Dendritic cell treated with granulocyte-macrophage colony-stimulating factor and Interleukin-4, amounts not matched to agents 40 ng/mL and 50 ng/mL, for 4 days (primary cell): ENCODE data around the gene ATP9B.
"Not testable (repeated sequence)": the region's sequence is repeated elsewhere in the genome, so short reads cannot be mapped to it uniquely, and the experiment has no call there.

Experiments used
- H3K27ac Mint-ChIP-seq: one replicate; pipeline ENCODE4 v1.8.0; 2022; ENCODE audit warnings: mild to moderate bottlenecking, mixed read lengths
- H3K27me3 Mint-ChIP-seq: one replicate; pipeline ENCODE4 v1.8.0; 2022; ENCODE audit warnings: mild to moderate bottlenecking, mixed read lengths
- H3K36me3 Mint-ChIP-seq: one replicate; pipeline ENCODE4 v1.8.0; 2022; ENCODE audit warnings: low read depth, mixed read lengths
- H3K4me1 Mint-ChIP-seq: one replicate; pipeline ENCODE4 v1.8.0; 2022; ENCODE audit warnings: low read depth, mixed read lengths
- H3K4me3 Mint-ChIP-seq: one replicate; pipeline ENCODE4 v1.8.0; 2022; ENCODE audit warnings: mild to moderate bottlenecking, moderate library complexity, mixed read lengths
- H3K9me3 Mint-ChIP-seq: one replicate; pipeline ENCODE4 v1.8.0; 2022; ENCODE audit warnings: mixed read lengths
- intact Hi-C: fragments of 100-400 bp; cut with micrococcal nuclease; formaldehyde crosslinking; loops from one replicate; pipeline ENCODE4 v1.15.0; 2022

Gene ATP9B

GRCh38 chr18:79365701-79366100 lies 296.5 kb downstream of the ATP9B start:
- no peak overlapping the region for H3K4me3 Mint-ChIP-seq
- peaks cover 84% of the 10 kb centered on the region for H3K36me3 Mint-ChIP-seq
- H3K4me1 Mint-ChIP-seq: peaks cover 6% of the 10 kb centered on the region
- H3K9me3 Mint-ChIP-seq: no peaks in the 10 kb centered on the region
- no peak overlapping the region for H3K27ac Mint-ChIP-seq
- intact Hi-C loops: no loop called here
- no peaks in the 10 kb centered on the region for H3K27me3 Mint-ChIP-seq

- no peak overlapping the region for H3K4me3 Mint-ChIP-seq
- peaks cover 6% of the 10 kb centered on the region for H3K4me1 Mint-ChIP-seq
- intact Hi-C loops: no loop called here
- no peak overlapping the region for H3K27ac Mint-ChIP-seq
- peaks cover 83% of the 10 kb centered on the region for H3K36me3 Mint-ChIP-seq
- H3K27me3 Mint-ChIP-seq: no peaks in the 10 kb centered on the region
- H3K9me3 Mint-ChIP-seq: no peaks in the 10 kb centered on the region
These were observed 297.2 kb downstream of the ATP9B start for GRCh38 chr18:79366177-79367094.

GRCh38 chr18:79367480-79367879 lies 298.3 kb downstream of the ATP9B start:
- intact Hi-C loops: no loop called here
- Mint-ChIP-seq H3K36me3 (peaks cover 83% of the 10 kb centered on the region), H3K9me3 (no peaks in the 10 kb centered on the region), H3K4me1 (peaks cover 6% of the 10 kb centered on the region), H3K4me3 (no peak overlapping the region), H3K27ac (no peak overlapping the region), H3K27me3 (no peaks in the 10 kb centered on the region)

GRCh38 chr18:79367989-79368388 lies 298.8 kb downstream of the ATP9B start:
- H3K27ac Mint-ChIP-seq: no peak overlapping the region
- intact Hi-C loops: no loop called here
- H3K27me3 Mint-ChIP-seq: no peaks in the 10 kb centered on the region

GRCh38 chr18:79368681-79369080 lies 299.5 kb downstream of the ATP9B start:
- no peaks in the 10 kb centered on the region for H3K9me3 Mint-ChIP-seq
- H3K4me1 Mint-ChIP-seq: peaks cover 6% of the 10 kb centered on the region
- H3K4me3 Mint-ChIP-seq: no peak overlapping the region
- peaks cover 85% of the 10 kb centered on the region for H3K36me3 Mint-ChIP-seq
- no peaks in the 10 kb centered on the region for H3K27me3 Mint-ChIP-seq
- no peak overlapping the region for H3K27ac Mint-ChIP-seq
- intact Hi-C loops: no loop called here

More at GRCh38 chr18:79367989-79368388, 298.8 kb downstream of the ATP9B start:
- Mint-ChIP-seq H3K36me3 (peaks cover 84% of the 10 kb centered on the region), H3K4me3 (no peak overlapping the region), H3K9me3 (no peaks in the 10 kb centered on the region), H3K4me1 (peaks cover 6% of the 10 kb centered on the region)

GRCh38 chr18:79371561-79372121 lies 302.4 kb downstream of the ATP9B start:
- no peaks in the 10 kb centered on the region for H3K27me3 Mint-ChIP-seq
- no peak overlapping the region for H3K27ac Mint-ChIP-seq
- H3K4me3 Mint-ChIP-seq: no peak overlapping the region
- peaks cover 6% of the 10 kb centered on the region for H3K4me1 Mint-ChIP-seq
- intact Hi-C loops: no loop called here
- no peaks in the 10 kb centered on the region for H3K9me3 Mint-ChIP-seq
- H3K36me3 Mint-ChIP-seq: peaks cover 76% of the 10 kb centered on the region

- peaks cover 80% of the 10 kb centered on the region for H3K36me3 Mint-ChIP-seq
- intact Hi-C loops: no loop called here
- peaks cover 5% of the 10 kb centered on the region for H3K4me1 Mint-ChIP-seq
- no peaks in the 10 kb centered on the region for H3K27me3 Mint-ChIP-seq
- no peaks in the 10 kb centered on the region for H3K9me3 Mint-ChIP-seq
- no peak overlapping the region for H3K27ac Mint-ChIP-seq
- H3K4me3 Mint-ChIP-seq: no peak overlapping the region
These were observed 303.3 kb downstream of the ATP9B start for GRCh38 chr18:79372461-79372860.

- no peak overlapping the region for H3K27ac Mint-ChIP-seq
These were observed 303.8 kb downstream of the ATP9B start for GRCh38 chr18:79372991-79373390.

GRCh38 chr18:79373736-79374135 lies 304.5 kb downstream of the ATP9B start:
- intact Hi-C loops: no loop called here
- H3K4me3 Mint-ChIP-seq: no peak overlapping the region
- H3K4me1 Mint-ChIP-seq: no peaks in the 10 kb centered on the region
- H3K27me3 Mint-ChIP-seq: peaks cover under 1% of the 10 kb centered on the region
- peaks cover 87% of the 10 kb centered on the region for H3K36me3 Mint-ChIP-seq
- no peaks in the 10 kb centered on the region for H3K9me3 Mint-ChIP-seq
- no peak overlapping the region for H3K27ac Mint-ChIP-seq

More at GRCh38 chr18:79372991-79373390, 303.8 kb downstream of the ATP9B start:
- H3K9me3 Mint-ChIP-seq: no peaks in the 10 kb centered on the region
- H3K4me3 Mint-ChIP-seq: no peak overlapping the region
- intact Hi-C loops: no loop called here
- no peaks in the 10 kb centered on the region for H3K27me3 Mint-ChIP-seq
- H3K4me1 Mint-ChIP-seq: no peaks in the 10 kb centered on the region
- peaks cover 81% of the 10 kb centered on the region for H3K36me3 Mint-ChIP-seq

GRCh38 chr18:79374408-79375171 lies 305.4 kb downstream of the ATP9B start:
- intact Hi-C loops: loop anchor here (5.0 kb wide), 1 partner anchor 783 kb away; no protein-coding TSS in a partner anchor
- Mint-ChIP-seq H3K9me3 (no peaks in the 10 kb centered on the region), H3K27me3 (peaks cover 2% of the 10 kb centered on the region), H3K4me3 (no peak overlapping the region), H3K4me1 (no peaks in the 10 kb centered on the region), H3K27ac (no peak overlapping the region), H3K36me3 (peaks cover 87% of the 10 kb centered on the region)

GRCh38 chr18:79375441-79376154 lies 306.4 kb downstream of the ATP9B start:
- H3K4me1 Mint-ChIP-seq: no peaks in the 10 kb centered on the region
- peaks cover 85% of the 10 kb centered on the region for H3K36me3 Mint-ChIP-seq
- peaks cover 2% of the 10 kb centered on the region for H3K27me3 Mint-ChIP-seq
- intact Hi-C loops: loop anchor here (5.0 kb wide), 1 partner anchor 782 kb away; no protein-coding TSS in a partner anchor
- no peak overlapping the region for H3K4me3 Mint-ChIP-seq
- no peaks in the 10 kb centered on the region for H3K9me3 Mint-ChIP-seq
- no peak overlapping the region for H3K27ac Mint-ChIP-seq

GRCh38 chr18:79376661-79377060 lies 307.5 kb downstream of the ATP9B start:
- H3K9me3 Mint-ChIP-seq, H3K4me1 Mint-ChIP-seq, H3K27me3 Mint-ChIP-seq, H3K4me3 Mint-ChIP-seq, H3K27ac Mint-ChIP-seq: not testable (repeated sequence)
- intact Hi-C loops: loop anchor here (5.0 kb wide), 1 partner anchor 781 kb away; no protein-coding TSS in a partner anchor
- peaks cover 76% of the 10 kb centered on the region for H3K36me3 Mint-ChIP-seq

GRCh38 chr18:79377187-79377891 lies 308.1 kb downstream of the ATP9B start:
- Mint-ChIP-seq H3K4me1 (no peaks in the 10 kb centered on the region), H3K4me3 (no peak overlapping the region), H3K36me3 (peaks cover 69% of the 10 kb centered on the region), H3K9me3 (no peaks in the 10 kb centered on the region), H3K27ac (no peak overlapping the region), H3K27me3 (peaks cover 2% of the 10 kb centered on the region)
- intact Hi-C loops: loop anchor here (5.0 kb wide), 1 partner anchor 780 kb away; no protein-coding TSS in a partner anchor
